Vagina (tissue), 2 donors: ENCODE data around the gene RRAS.

Source experiments
- POLR2A ChIP-seq, 2 donors: fragments of 450-650 bp; IDR thresholded peaks; one replicate each; pipeline ENCODE4 v1.6.1; 2017; ENCODE audit warnings: antibody characterized with exemption in 2 of 2, mild to moderate bottlenecking in 2 of 2, moderate library complexity in 2 of 2
- TF ChIP-seq, protein P1 (sequence below), 3 experiments: fragments of 450-650 bp in 2 of 3; fragments of 200-600 bp in 1 of 3; sonication (generic) in 1 of 3; IDR thresholded peaks; one replicate each; pipeline ENCODE4 v1.5.1; 2017 to 2019; ENCODE audit warnings: antibody characterized with exemption in 3 of 3, mild to moderate bottlenecking in 2 of 3, moderate library complexity in 2 of 3

DNA sequence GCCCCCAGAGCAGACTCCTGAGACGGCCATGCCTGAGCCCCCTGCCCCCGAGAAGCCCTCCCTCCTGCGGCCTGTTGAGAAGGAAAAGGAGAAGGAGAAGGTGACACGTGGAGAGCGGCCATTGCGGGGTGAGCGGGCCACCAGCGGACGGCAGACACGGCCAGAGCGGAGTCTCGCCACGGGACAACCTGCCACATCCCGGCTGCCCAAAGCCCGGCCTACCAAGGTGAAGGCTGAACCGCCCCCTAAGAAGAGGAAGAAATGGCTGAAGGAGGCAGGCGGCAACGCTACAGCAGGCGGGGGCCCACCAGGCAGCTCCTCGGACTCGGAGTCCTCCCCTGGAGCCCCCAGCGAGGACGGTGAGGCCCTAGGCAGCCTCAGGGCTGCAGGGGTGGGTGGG lies 24.1 kb downstream of the RRAS start:
- TF ChIP-seq, protein P1, sequence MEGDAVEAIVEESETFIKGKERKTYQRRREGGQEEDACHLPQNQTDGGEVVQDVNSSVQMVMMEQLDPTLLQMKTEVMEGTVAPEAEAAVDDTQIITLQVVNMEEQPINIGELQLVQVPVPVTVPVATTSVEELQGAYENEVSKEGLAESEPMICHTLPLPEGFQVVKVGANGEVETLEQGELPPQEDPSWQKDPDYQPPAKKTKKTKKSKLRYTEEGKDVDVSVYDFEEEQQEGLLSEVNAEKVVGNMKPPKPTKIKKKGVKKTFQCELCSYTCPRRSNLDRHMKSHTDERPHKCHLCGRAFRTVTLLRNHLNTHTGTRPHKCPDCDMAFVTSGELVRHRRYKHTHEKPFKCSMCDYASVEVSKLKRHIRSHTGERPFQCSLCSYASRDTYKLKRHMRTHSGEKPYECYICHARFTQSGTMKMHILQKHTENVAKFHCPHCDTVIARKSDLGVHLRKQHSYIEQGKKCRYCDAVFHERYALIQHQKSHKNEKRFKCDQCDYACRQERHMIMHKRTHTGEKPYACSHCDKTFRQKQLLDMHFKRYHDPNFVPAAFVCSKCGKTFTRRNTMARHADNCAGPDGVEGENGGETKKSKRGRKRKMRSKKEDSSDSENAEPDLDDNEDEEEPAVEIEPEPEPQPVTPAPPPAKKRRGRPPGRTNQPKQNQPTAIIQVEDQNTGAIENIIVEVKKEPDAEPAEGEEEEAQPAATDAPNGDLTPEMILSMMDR (IDR thresholded peaks at IDR 0.05) = no peak
- no peak for TF ChIP-seq POLR2A (IDR thresholded peaks at IDR 0.05)
